PC-9 (cell line): ENCODE measurements around the gene RBM43. TPM values are rescaled to one million over a fixed set of nuclear protein-coding genes. Genes with fewer than 3 reads are reported as not detected.

Experiments
- BruUV-seq: library from RNA; stranded (reverse); fragments of 400-500 nt; replicated peaks from 2 replicates; lab custom pipeline; 2021; lab: Mats Ljungman, UMichigan
- CTCF ChIA-PET: fragments of 300-600 bp; sonication (Branson Sonifier 250); formaldehyde crosslinking; loops from one replicate; lab custom pipeline; 2022; ENCODE audit warnings: antibody characterized with exemption; lab: Charles Lee
- POLR2A ChIA-PET: fragments of 300-600 bp; sonication (Branson Sonifier 250); formaldehyde crosslinking; loops from one replicate; lab custom pipeline; 2022; ENCODE audit warnings: antibody characterized with exemption; ENCODE audit not compliant: unreplicated experiment; lab: Charles Lee
- DNase-seq, 2 experiments: peaks; one replicate each; pipeline versions ENCODE4 v3.0.0 to v3.0.0-alpha.2; 2015 to 2022; ENCODE audit warnings: mixed read lengths in 1 of 2
- H2AFZ ChIP-seq: fragments of 200-600 bp; sonication (generic); 2 replicates; pipeline ENCODE4 v1.8.1; 2017; ENCODE audit warnings: antibody characterized with exemption
- H3F3A ChIP-seq: fragments of 200-600 bp; sonication (generic); 2 replicates; pipeline ENCODE4 v1.8.1; 2017; ENCODE audit warnings: antibody characterized with exemption, mild to moderate bottlenecking, low read depth; ENCODE audit not compliant: insufficient read depth
- H3K27ac ChIP-seq: fragments of 200-600 bp; sonication (generic); 2 replicates; pipeline ENCODE4 v1.6.1; 2016; ENCODE audit warnings: mixed run types
- H3K27me3 ChIP-seq: fragments of 200-600 bp; sonication (generic); 2 replicates; pipeline ENCODE4 v1.6.1; 2016; ENCODE audit warnings: low read depth, mixed run types; ENCODE audit not compliant: insufficient read depth
- H3K36me3 ChIP-seq: fragments of 200-600 bp; sonication (generic); 2 replicates; pipeline ENCODE4 v1.6.1; 2016; ENCODE audit warnings: low read depth, mixed run types
- H3K4me1 ChIP-seq: fragments of 200-600 bp; sonication (generic); replicated peaks from 2 replicates; pipeline ENCODE4 v1.6.1; 2016; ENCODE audit warnings: mixed run types; ENCODE audit not compliant: insufficient read depth
- H3K4me2 ChIP-seq: fragments of 200-600 bp; sonication (generic); 2 replicates; pipeline ENCODE4 v1.6.1; 2017; ENCODE audit warnings: mixed run types
- H3K4me3 ChIP-seq: fragments of 200-600 bp; sonication (generic); 2 replicates; pipeline ENCODE4 v1.6.1; 2016; ENCODE audit warnings: mixed run types
- H3K79me2 ChIP-seq: fragments of 200-600 bp; sonication (generic); 2 replicates; pipeline ENCODE4 v1.6.1; 2017; ENCODE audit warnings: low read depth, mixed run types
- H3K9me2 ChIP-seq: fragments of 200-600 bp; sonication (generic); 2 replicates; pipeline ENCODE4 v1.8.1; 2017; ENCODE audit warnings: mild to moderate bottlenecking; ENCODE audit not compliant: insufficient read depth
- H3K9me3 ChIP-seq: fragments of 200-600 bp; sonication (generic); 2 replicates; pipeline ENCODE4 v1.8.1; 2016; ENCODE audit warnings: low read depth; ENCODE audit not compliant: insufficient read depth
- H4K20me1 ChIP-seq: fragments of 200-600 bp; sonication (generic); 2 replicates; pipeline ENCODE4 v1.8.1; 2017; ENCODE audit not compliant: insufficient read depth
- EZH2 ChIP-seq: fragments of 200-600 bp; sonication (generic); IDR thresholded peaks from 2 replicates; pipeline ENCODE4 v1.8.0; 2017; ENCODE audit warnings: antibody characterized with exemption, low read depth
- intact Hi-C: fragments of 100-400 bp; cut with micrococcal nuclease; formaldehyde crosslinking; loops from one replicate; pipeline ENCODE4 v1.10.0; 2022; ENCODE audit not compliant: unreplicated experiment
- total RNA-seq: library from RNA; stranded (reverse); gene quantifications from 2 replicates; pipeline ENCODE4 v1.2.3, GENCODE V29; 2021
- TF ChIP-seq, protein P1 (sequence below): fragments of 200-600 bp; sonication (generic); conservative IDR thresholded peaks from 2 replicates; pipeline ENCODE4 v1.6.1; 2017; ENCODE audit warnings: mixed run types, antibody characterized with exemption, mild to moderate bottlenecking, moderate library complexity

The RBM43 gene
- total RNA-seq, 1 experiment from 2014 or later, result 5.3 TPM

- H3K4me2 ChIP-seq, result no peak overlapping the region
- CTCF ChIA-PET, result no interaction called here
- no peak overlapping the region for H3K27ac ChIP-seq
- H3K4me3 ChIP-seq, result no peak overlapping the region
- H3K9me3 ChIP-seq, result no peaks in the 10 kb centered on the region
- intact Hi-C loops, result loop anchor here (10.0 kb wide), 1 partner anchor 176 kb away; no protein-coding TSS in a partner anchor
- BruUV-seq, result no TSS peak
- POLR2A ChIA-PET, result no interaction called here
- no peaks in the 10 kb centered on the region for H3F3A ChIP-seq
- no peaks in the 10 kb centered on the region for H3K4me1 ChIP-seq
- H3K36me3 ChIP-seq, result no peaks in the 10 kb centered on the region
- H3K27me3 ChIP-seq, result no peaks in the 10 kb centered on the region
- H2AFZ ChIP-seq, result no peak overlapping the region
- H3K79me2 ChIP-seq, result no peaks in the 10 kb centered on the region
- no peaks in the 10 kb centered on the region for H4K20me1 ChIP-seq
- TF ChIP-seq, protein P1, sequence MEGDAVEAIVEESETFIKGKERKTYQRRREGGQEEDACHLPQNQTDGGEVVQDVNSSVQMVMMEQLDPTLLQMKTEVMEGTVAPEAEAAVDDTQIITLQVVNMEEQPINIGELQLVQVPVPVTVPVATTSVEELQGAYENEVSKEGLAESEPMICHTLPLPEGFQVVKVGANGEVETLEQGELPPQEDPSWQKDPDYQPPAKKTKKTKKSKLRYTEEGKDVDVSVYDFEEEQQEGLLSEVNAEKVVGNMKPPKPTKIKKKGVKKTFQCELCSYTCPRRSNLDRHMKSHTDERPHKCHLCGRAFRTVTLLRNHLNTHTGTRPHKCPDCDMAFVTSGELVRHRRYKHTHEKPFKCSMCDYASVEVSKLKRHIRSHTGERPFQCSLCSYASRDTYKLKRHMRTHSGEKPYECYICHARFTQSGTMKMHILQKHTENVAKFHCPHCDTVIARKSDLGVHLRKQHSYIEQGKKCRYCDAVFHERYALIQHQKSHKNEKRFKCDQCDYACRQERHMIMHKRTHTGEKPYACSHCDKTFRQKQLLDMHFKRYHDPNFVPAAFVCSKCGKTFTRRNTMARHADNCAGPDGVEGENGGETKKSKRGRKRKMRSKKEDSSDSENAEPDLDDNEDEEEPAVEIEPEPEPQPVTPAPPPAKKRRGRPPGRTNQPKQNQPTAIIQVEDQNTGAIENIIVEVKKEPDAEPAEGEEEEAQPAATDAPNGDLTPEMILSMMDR, result no peak
- no peak for TF ChIP-seq EZH2
- no peaks in the 10 kb centered on the region for H3K9me2 ChIP-seq
- DNase-seq, result no peak
Observed at GRCh38 chr2:151230627-151231140, 31.0 kb downstream of the RBM43 start.

GRCh38 chr2:151228847-151229512 is 32.7 kb downstream of the RBM43 start:
- Histone ChIP-seq H4K20me1 (no peaks in the 10 kb centered on the region), H2AFZ (no peak overlapping the region), H3K27me3 (no peaks in the 10 kb centered on the region), H3K9me2 (no peaks in the 10 kb centered on the region), H3K9me3 (no peaks in the 10 kb centered on the region), H3K27ac (no peak overlapping the region), H3F3A (no peaks in the 10 kb centered on the region), H3K79me2 (no peaks in the 10 kb centered on the region), H3K4me1 (no peaks in the 10 kb centered on the region), H3K4me3 (no peak overlapping the region), H3K4me2 (no peak overlapping the region), H3K36me3 (no peaks in the 10 kb centered on the region)
- ChIA-PET CTCF (interaction anchor here (0.6 kb wide), 1 partner anchor 721 kb away, joined by 4 read pairs; no protein-coding TSS in a partner anchor), POLR2A (no interaction called here)
- TF ChIP-seq EZH2, result no peak
- TF ChIP-seq, protein P1, result no peak
- BruUV-seq, result no TSS peak
- intact Hi-C loops, result no loop called here
- no peak for DNase-seq

DNA sequence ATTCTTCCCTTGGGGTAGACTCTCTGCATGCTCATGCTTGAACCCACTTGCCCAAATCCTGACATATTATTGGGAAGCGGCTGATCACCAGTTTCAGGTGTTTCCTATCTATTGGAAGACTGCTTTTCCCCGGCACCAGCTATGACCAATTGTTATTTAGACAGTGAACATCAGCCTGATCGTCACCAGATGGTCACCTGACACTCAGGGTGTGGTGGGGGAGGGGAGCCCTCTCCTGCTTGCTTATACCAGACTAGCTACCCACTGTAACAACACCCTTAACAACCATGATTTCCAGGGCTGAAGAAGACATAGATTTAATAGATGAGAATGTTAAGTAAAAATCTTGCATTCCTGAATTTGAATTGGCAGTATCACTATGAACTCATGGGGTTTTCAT is 44.3 kb downstream of the RBM43 start:
- no peak overlapping the region for H2AFZ ChIP-seq
- H4K20me1 ChIP-seq, result no peaks in the 10 kb centered on the region
- ChIA-PET CTCF (no interaction called here), POLR2A (no interaction called here)
- no peaks in the 10 kb centered on the region for H3K27me3 ChIP-seq
- H3K4me2 ChIP-seq, result no peak overlapping the region
- intact Hi-C loops, result no loop called here
- H3K79me2 ChIP-seq, result no peaks in the 10 kb centered on the region
- no peak for DNase-seq
- TF ChIP-seq, protein P1, result no peak
- TF ChIP-seq EZH2, result no peak
- H3K4me1 ChIP-seq, result no peaks in the 10 kb centered on the region
- H3K9me2 ChIP-seq, result no peaks in the 10 kb centered on the region
- no TSS peak for BruUV-seq
- no peak overlapping the region for H3K27ac ChIP-seq
- H3K36me3 ChIP-seq, result no peaks in the 10 kb centered on the region
- H3K9me3 ChIP-seq, result no peaks in the 10 kb centered on the region
- H3F3A ChIP-seq, result no peaks in the 10 kb centered on the region
- no peak overlapping the region for H3K4me3 ChIP-seq
